DOHH2 (cell line): ENCODE results near the gene MID1.

Source experiments
- H3F3A ChIP-seq: fragments of 200-600 bp; sonication (generic), shearing (Covaris generic); 2 replicates; pipeline ENCODE4 v1.6.0; 2016; ENCODE audit warnings: antibody characterized with exemption, mild to moderate bottlenecking; ENCODE audit not compliant: control insufficient read depth, insufficient read depth
- H3K27ac ChIP-seq: fragments of 200-600 bp; sonication (generic); 2 replicates; pipeline ENCODE4 v1.5.1; 2014; ENCODE audit warnings: low read depth, mild to moderate bottlenecking, low read length, moderate library complexity
- H3K27me3 ChIP-seq: fragments of 200-600 bp; sonication (generic); 2 replicates; pipeline ENCODE4 v1.6.1; 2014; ENCODE audit warnings: mild to moderate bottlenecking, low read length, mixed read lengths; ENCODE audit not compliant: control insufficient read depth
- H3K36me3 ChIP-seq: fragments of 200-600 bp; sonication (generic); 2 replicates; pipeline ENCODE4 v1.6.1; 2014; ENCODE audit warnings: mild to moderate bottlenecking, low read length, moderate library complexity, mixed read lengths; ENCODE audit not compliant: control insufficient read depth
- H3K4me1 ChIP-seq: fragments of 200-600 bp; sonication (generic); 2 replicates; pipeline ENCODE4 v1.6.1; 2014; ENCODE audit warnings: mild to moderate bottlenecking, low read length, mixed read lengths; ENCODE audit not compliant: control insufficient read depth
- H3K4me2 ChIP-seq: fragments of 200-600 bp; sonication (generic); 2 replicates; pipeline ENCODE4 v1.6.0; 2014; ENCODE audit warnings: mild to moderate bottlenecking, low read length, moderate library complexity
- H3K4me3 ChIP-seq: fragments of 200-600 bp; sonication (generic); 2 replicates; pipeline ENCODE4 v1.5.1; 2014; ENCODE audit warnings: mild to moderate bottlenecking, low read length, mixed read lengths
- H3K79me2 ChIP-seq: fragments of 200-600 bp; sonication (generic); 2 replicates; pipeline ENCODE4 v1.6.1; 2014; ENCODE audit warnings: mild to moderate bottlenecking, low read length, mixed read lengths; ENCODE audit not compliant: control insufficient read depth
- H3K9me2 ChIP-seq: fragments of 200-600 bp; sonication (generic); replicated peaks from 2 replicates; pipeline ENCODE4 v1.6.1; 2014; ENCODE audit warnings: mild to moderate bottlenecking, low read length, mixed read lengths; ENCODE audit not compliant: control insufficient read depth
- H3K9me3 ChIP-seq: fragments of 200-600 bp; sonication (generic); 2 replicates; pipeline ENCODE4 v1.6.1; 2014; ENCODE audit warnings: antibody characterized with exemption, low read length, mixed read lengths; ENCODE audit not compliant: control insufficient read depth, insufficient read depth
- H4K20me1 ChIP-seq: fragments of 200-600 bp; sonication (generic); 2 replicates; pipeline ENCODE4 v1.6.0; 2014; ENCODE audit warnings: low read depth, mild to moderate bottlenecking, antibody characterized with exemption, low read length, moderate library complexity; ENCODE audit not compliant: control insufficient read depth, insufficient read depth
- CTCF ChIP-seq: fragments of 200-600 bp; sonication (generic); IDR thresholded peaks from one replicate; pipeline ENCODE4 v1.5.1; 2014; ENCODE audit warnings: antibody characterized with exemption, mild to moderate bottlenecking, low read depth, low read length; ENCODE audit not compliant: poor library complexity, severe bottlenecking
- EZH2phosphoT487 ChIP-seq: fragments of 200-600 bp; sonication (generic); IDR thresholded peaks from 2 replicates; pipeline ENCODE4 v1.6.1; 2017; ENCODE audit warnings: borderline replicate concordance, mild to moderate bottlenecking, antibody characterized with exemption, low read length, moderate library complexity, mixed read lengths

MID1 gene

GRCh38 chrX:10414156-10414824, 206.1 kb downstream of the MID1 start:
- no peak overlapping the region for H3K4me3 ChIP-seq
- H4K20me1 ChIP-seq, result no peaks in the 10 kb centered on the region
- TF ChIP-seq EZH2phosphoT487 (no peak), CTCF (no peak)
- H3K27me3 ChIP-seq, result no peaks in the 10 kb centered on the region
- H3K9me2 ChIP-seq, result no peaks in the 10 kb centered on the region
- H3K4me1 ChIP-seq, result no peaks in the 10 kb centered on the region
- no peaks in the 10 kb centered on the region for H3K36me3 ChIP-seq
- no peaks in the 10 kb centered on the region for H3K9me3 ChIP-seq
- no peak overlapping the region for H3K4me2 ChIP-seq
- H3K79me2 ChIP-seq, result no peaks in the 10 kb centered on the region
- H3K27ac ChIP-seq, result no peak overlapping the region
- H3F3A ChIP-seq, result no peaks in the 10 kb centered on the region

- Histone ChIP-seq H3K9me3 (no peaks in the 10 kb centered on the region), H3K4me2 (no peak overlapping the region), H3K27me3 (no peaks in the 10 kb centered on the region), H3K4me3 (no peak overlapping the region), H3K79me2 (no peaks in the 10 kb centered on the region), H4K20me1 (no peaks in the 10 kb centered on the region), H3K27ac (no peak overlapping the region), H3K36me3 (no peaks in the 10 kb centered on the region), H3K4me1 (peaks cover 3% of the 10 kb centered on the region; the same call in 1 of the 2 replicates), H3F3A (no peaks in the 10 kb centered on the region), H3K9me2 (no peaks in the 10 kb centered on the region)
- TF ChIP-seq CTCF, result no peak
- TF ChIP-seq EZH2phosphoT487, result no peak
Observed at GRCh38 chrX:10404436-10404835, 215.9 kb downstream of the MID1 start.

GRCh38 chrX:10401239-10401638, 219.1 kb downstream of the MID1 start:
- Histone ChIP-seq H3K9me2 (no peaks in the 10 kb centered on the region), H3K9me3 (no peaks in the 10 kb centered on the region), H3K27ac (no peak overlapping the region), H3K27me3 (no peaks in the 10 kb centered on the region), H3K4me1 (peaks cover 3% of the 10 kb centered on the region; the same call in 1 of the 2 replicates), H4K20me1 (no peaks in the 10 kb centered on the region), H3K4me2 (no peak overlapping the region), H3K4me3 (no peak overlapping the region), H3K36me3 (no peaks in the 10 kb centered on the region), H3F3A (no peaks in the 10 kb centered on the region), H3K79me2 (no peaks in the 10 kb centered on the region)
- TF ChIP-seq CTCF (no peak), EZH2phosphoT487 (no peak)
